BJ (cell line): ENCODE data around the gene RTN4R. TPM values are rescaled to one million over a fixed set of nuclear protein-coding genes. Genes with fewer than 3 reads are reported as not detected.
A peak's percentile ranks its signal among the peaks of the same experiment; 100 is the strongest.
"Not testable (repeated sequence)": the region's sequence is repeated elsewhere in the genome, so short reads cannot be mapped to it uniquely, and the experiment has no call there.

Experiments used
- CTCF ChIA-PET: fragments of 350-600 bp; formaldehyde crosslinking; extraction: SDS; loops from one replicate; lab custom pipeline; 2021; ENCODE audit warnings: antibody characterized with exemption, inconsistent platforms; lab: Yijun Ruan, JAX
- POLR2A ChIA-PET: fragments of 300-600 bp; sonication (Branson Sonifier 250); formaldehyde crosslinking; extraction: SDS; loops from one replicate; lab custom pipeline; 2021; ENCODE audit warnings: antibody characterized with exemption; lab: Charles Lee
- DNase-seq: peaks from one replicate; pipeline ENCODE4 v3.0.0-alpha.2; 2011; ENCODE audit warnings: low read depth
- H3K27me3 ChIP-seq: 2 replicates; pipeline ENCODE4 v1.6.0; 2011; ENCODE audit warnings: low read length; ENCODE audit not compliant: control insufficient read depth, insufficient read depth
- H3K36me3 ChIP-seq: 2 replicates; pipeline ENCODE4 v1.5.1; 2011; ENCODE audit warnings: low read length; ENCODE audit not compliant: control insufficient read depth, insufficient read depth
- H3K4me3 ChIP-seq: 2 replicates; pipeline ENCODE4 v1.5.1; 2011; ENCODE audit warnings: low read depth, mild to moderate bottlenecking, control low read depth, low read length
- CTCF ChIP-seq: IDR thresholded peaks from 2 replicates; pipeline ENCODE4 v1.5.1; 2011; ENCODE audit warnings: low read depth, mild to moderate bottlenecking, control low read depth, inconsistent platforms, low read length, moderate library complexity; ENCODE audit not compliant: insufficient read depth
- polyA plus RNA-seq: library from polyadenylated mRNA; depleted of rRNA; stranded (reverse); fragments of >200 nt; gene quantifications from 2 replicates; pipeline ENCODE4 v1.2.3, GENCODE V29; 2011

Gene RTN4R
- polyA plus RNA-seq, 1 experiment: 0.77 TPM

DNA sequence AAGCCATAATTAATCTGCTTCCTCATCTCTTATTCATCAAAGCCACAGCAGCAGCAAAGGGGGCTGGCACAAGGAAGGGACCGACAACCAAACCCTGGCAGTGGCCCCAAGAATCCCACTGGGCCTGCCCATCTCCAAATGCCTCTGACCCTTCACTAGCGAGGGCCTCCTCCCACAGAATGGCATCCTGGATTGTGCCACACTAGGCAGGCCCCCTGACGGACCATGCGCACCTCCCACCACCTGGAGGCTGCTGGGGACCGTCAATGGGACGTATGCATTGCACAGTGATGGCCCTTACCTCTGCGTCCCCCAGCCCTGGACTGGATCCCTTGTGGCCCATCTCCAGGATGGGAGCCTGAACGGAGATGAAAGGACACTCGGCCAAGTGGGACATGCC, 4.1 kb upstream of the RTN4R start:
- TF ChIP-seq CTCF: no peak
- Histone ChIP-seq H3K36me3 (no peaks in the 10 kb centered on the region), H3K27me3 (no peaks in the 10 kb centered on the region), H3K4me3 (no peak overlapping the region)
- ChIA-PET CTCF (interaction anchor here (0.9 to 5.7 kb wide), 3 partner anchors 12 to 1305 kb away, joined by 4 to 25 read pairs (median 19); no protein-coding TSS in a partner anchor), POLR2A (no interaction called here)
- DNase-seq: no peak

DNA sequence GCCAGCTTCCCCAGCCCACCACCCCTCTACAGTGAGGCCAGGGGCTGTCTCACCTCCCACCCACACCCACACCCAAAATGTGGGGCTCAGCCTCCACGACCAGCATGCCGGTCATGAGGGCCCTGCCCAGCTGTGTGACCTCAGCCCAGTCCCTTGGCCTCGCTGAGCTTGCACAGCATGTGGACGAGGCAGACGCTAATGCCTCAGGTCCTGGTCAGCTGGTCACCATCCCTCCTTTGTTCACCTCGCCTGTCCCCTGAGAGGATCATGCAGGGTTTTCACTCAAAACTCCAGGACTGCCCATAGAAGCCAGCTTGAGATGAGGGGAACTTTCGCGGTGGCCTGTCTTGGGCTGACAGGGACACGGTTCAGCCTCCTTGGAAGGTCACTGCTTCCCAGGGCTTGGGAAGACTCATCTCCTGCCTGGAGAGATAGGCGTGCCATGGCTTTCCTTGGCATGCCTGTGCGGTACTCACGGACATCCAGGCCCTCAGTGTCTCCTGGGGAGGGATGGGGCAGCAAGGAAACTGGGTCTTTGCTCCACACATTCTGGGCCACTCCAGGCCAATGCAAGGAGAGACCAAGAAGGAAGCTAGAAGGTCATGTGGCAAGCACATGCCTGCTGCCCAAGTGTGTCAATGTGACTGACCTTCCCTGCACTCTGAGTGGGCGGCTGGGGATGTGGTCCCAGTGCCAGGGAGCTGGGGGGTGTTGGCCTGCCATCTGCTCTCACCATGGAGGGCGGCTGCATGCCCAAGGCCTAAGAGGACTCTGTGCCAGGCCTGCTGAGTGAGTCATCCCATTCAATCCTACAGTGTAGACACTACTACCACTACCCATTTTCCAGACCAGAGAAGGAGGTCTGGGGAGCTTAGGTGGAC, 3.2 kb upstream of the RTN4R start:
- Histone ChIP-seq H3K4me3 (no peak overlapping the region), H3K27me3 (0 out of 2 replicates have a peak, but pooled peaks cover 2% of the 10 kb centered on the region), H3K36me3 (no peaks in the 10 kb centered on the region)
- no peak for TF ChIP-seq CTCF
- POLR2A ChIA-PET: no interaction called here
- no peak for DNase-seq
- CTCF ChIA-PET: interaction anchor here (0.6 to 5.7 kb wide), 4 partner anchors 10 to 1304 kb away, joined by 3 to 25 read pairs (median 12); no protein-coding TSS in a partner anchor

GRCh38 chr22:20270190-20271113, 2.3 kb upstream of the RTN4R start:
- CTCF ChIA-PET: interaction anchor here (0.6 to 5.7 kb wide), 4 partner anchors 9 to 113 kb away, joined by 3 to 25 read pairs (median 11); no protein-coding TSS in a partner anchor

DNA sequence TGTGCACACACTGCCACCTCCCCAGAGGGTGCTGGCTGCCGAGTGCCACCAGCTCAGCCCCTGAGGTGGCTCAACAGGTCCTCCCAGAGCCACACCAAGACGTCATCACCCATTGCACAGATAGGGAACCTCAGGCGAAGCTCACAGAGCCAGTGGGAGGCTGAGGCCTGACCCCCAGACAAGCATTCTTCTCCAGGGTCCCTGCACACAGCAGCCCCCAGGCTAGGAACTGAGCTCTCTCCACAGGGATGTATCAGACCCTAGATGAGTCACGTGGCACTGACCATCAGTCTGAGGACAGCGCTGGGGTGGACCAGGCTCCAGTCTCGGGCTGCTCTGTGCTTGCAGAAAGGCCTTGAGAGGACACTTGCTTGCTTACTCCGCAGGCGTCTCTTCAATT, 1.6 kb upstream of the RTN4R start:
- H3K36me3 ChIP-seq, H3K4me3 ChIP-seq, POLR2A ChIA-PET, DNase-seq, H3K27me3 ChIP-seq: not testable (repeated sequence)
- CTCF ChIA-PET: interaction anchor here (1.2 to 5.7 kb wide), 3 partner anchors 14 to 112 kb away, joined by 3 to 25 read pairs (median 19); no protein-coding TSS in a partner anchor

More at GRCh38 chr22:20270190-20271113, 2.3 kb upstream of the RTN4R start:
- H3K4me3 ChIP-seq, H3K36me3 ChIP-seq, DNase-seq, H3K27me3 ChIP-seq, POLR2A ChIA-PET: not testable (repeated sequence)

GRCh38 chr22:20269201-20269600, 1.1 kb upstream of the RTN4R start:
- DNase-seq, H3K27me3 ChIP-seq, H3K4me3 ChIP-seq, H3K36me3 ChIP-seq, POLR2A ChIA-PET: not testable (repeated sequence)
- CTCF ChIA-PET: interaction anchor here (1.2 to 5.7 kb wide), 3 partner anchors 15 to 112 kb away, joined by 3 to 25 read pairs (median 19); no protein-coding TSS in a partner anchor

GRCh38 chr22:20267441-20268278, 458 bp downstream of the RTN4R start:
- no peaks in the 10 kb centered on the region for H3K36me3 ChIP-seq
- 0 out of 2 replicates have a peak, but pooled peaks cover 2% of the 10 kb centered on the region for H3K27me3 ChIP-seq
- DNase-seq: no peak
- POLR2A ChIA-PET: no interaction called here
- TF ChIP-seq CTCF: no peak
- peak overlapping the region; percentile 23 for H3K4me3 ChIP-seq
- CTCF ChIA-PET: no interaction called here

DNA sequence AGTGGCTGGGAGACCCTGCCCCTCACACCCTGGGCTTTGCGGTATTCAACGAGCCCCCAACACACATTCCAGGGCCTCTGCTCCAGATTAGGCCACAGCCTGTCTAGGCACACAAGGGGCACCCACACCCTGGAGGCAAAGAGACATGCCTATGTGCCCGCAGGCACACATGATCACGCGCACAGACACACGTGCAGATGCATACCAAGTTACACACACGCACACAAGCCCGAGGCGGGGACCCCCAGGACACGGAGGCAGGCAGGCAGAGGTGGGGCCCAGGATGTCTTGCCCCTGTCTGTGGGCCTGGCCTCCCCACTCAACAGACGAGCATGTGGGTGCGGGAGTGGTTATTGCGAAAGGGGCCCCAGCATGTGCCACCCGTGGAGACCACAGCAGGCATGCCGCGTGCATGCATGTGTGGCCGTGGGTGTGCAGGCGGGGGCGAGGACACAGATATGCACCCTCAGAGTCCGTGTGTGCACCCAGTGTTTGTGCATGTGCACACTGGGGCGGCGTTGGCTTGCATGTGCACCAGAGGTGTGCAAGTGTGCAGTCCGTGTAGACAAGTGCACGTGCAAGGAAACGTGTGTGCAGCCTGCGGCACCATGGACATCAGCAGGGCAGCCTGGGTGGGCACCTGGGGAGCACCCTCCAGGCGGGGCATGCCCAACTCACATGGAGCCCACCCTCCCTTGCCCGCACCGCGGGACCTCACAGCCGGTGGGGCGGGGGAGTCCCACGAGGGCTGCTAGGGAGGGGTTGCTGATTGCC, 1.3 kb downstream of the RTN4R start:
- POLR2A ChIA-PET, DNase-seq, H3K27me3 ChIP-seq, H3K36me3 ChIP-seq, H3K4me3 ChIP-seq: not testable (repeated sequence)
- CTCF ChIA-PET: interaction anchor here (2.1 kb wide), 1 partner anchor 110 kb away, joined by 4 read pairs; no protein-coding TSS in a partner anchor
